Measurements from ENCODE around the gene ZMAT5. TPM values are rescaled to one million over a fixed set of nuclear protein-coding genes. Genes with fewer than 3 reads are reported as not detected.

The ZMAT5 gene
- total RNA-seq, 1 donor from 2014 or later = 18.3 TPM

- H3K27me3 ChIP-seq (ENCODE audit: low read depth) = peaks cover 60% of the 10 kb centered on the region
- ATAC-seq (peak; percentile 70 to 74), DNase-seq (peak; percentile 67)
Measured at GRCh38 chr22:29716814-29717545, 49.8 kb downstream of the ZMAT5 start.

GRCh38 chr22:29715705-29716104 is 51.1 kb downstream of the ZMAT5 start:
- Histone ChIP-seq H3K4me1 (no peaks in the 10 kb centered on the region), H3K27me3 (ENCODE audit: low read depth) (peaks cover 50% of the 10 kb centered on the region), H3K9me3 (no peaks in the 10 kb centered on the region), H3K36me3 (no peaks in the 10 kb centered on the region), H3K27ac (no peak overlapping the region), H3K4me3 (no peak overlapping the region)
- ATAC-seq (no peak), DNase-seq (no peak)
- no peak for TF ChIP-seq CTCF (IDR thresholded peaks at IDR 0.05)
- intact Hi-C loops (cut with DNase I) = no loop called here

More at GRCh38 chr22:29716814-29717545, 49.8 kb downstream of the ZMAT5 start:
- TF ChIP-seq CTCF (IDR thresholded peaks at IDR 0.05) = no peak
- H3K4me3 ChIP-seq = no peak overlapping the region
- H3K4me1 ChIP-seq = peaks cover 3% of the 10 kb centered on the region
- intact Hi-C loops (cut with DNase I) = no loop called here
- H3K27ac ChIP-seq = no peak overlapping the region
- no peaks in the 10 kb centered on the region for H3K9me3 ChIP-seq
- H3K36me3 ChIP-seq = no peaks in the 10 kb centered on the region

- ATAC-seq = no peak
- H3K27ac ChIP-seq = no peak overlapping the region
- H3K36me3 ChIP-seq = no peaks in the 10 kb centered on the region
- H3K27me3 ChIP-seq (ENCODE audit: low read depth) = peaks cover 49% of the 10 kb centered on the region
- H3K4me3 ChIP-seq = no peak overlapping the region
- intact Hi-C loops (cut with DNase I) = no loop called here
- DNase-seq = no peak
- no peaks in the 10 kb centered on the region for H3K4me1 ChIP-seq
- no peak for TF ChIP-seq CTCF (IDR thresholded peaks at IDR 0.05)
- H3K9me3 ChIP-seq = no peaks in the 10 kb centered on the region
Measured at GRCh38 chr22:29715240-29715639, 51.6 kb downstream of the ZMAT5 start.

- Histone ChIP-seq H3K4me1 (no peaks in the 10 kb centered on the region), H3K27ac (no peak overlapping the region), H3K36me3 (no peaks in the 10 kb centered on the region), H3K9me3 (no peaks in the 10 kb centered on the region), H3K27me3 (ENCODE audit: low read depth) (peaks cover 39% of the 10 kb centered on the region), H3K4me3 (no peak overlapping the region)
- ATAC-seq = no peak
- DNase-seq = no peak
- intact Hi-C loops (cut with DNase I) = no loop called here
- no peak for TF ChIP-seq CTCF (IDR thresholded peaks at IDR 0.05)
Measured at GRCh38 chr22:29713156-29713727, 53.6 kb downstream of the ZMAT5 start.

GRCh38 chr22:29712119-29712518 is 54.7 kb downstream of the ZMAT5 start:
- Histone ChIP-seq H3K36me3 (no peaks in the 10 kb centered on the region), H3K4me1 (no peaks in the 10 kb centered on the region), H3K27me3 (ENCODE audit: low read depth) (peaks cover 31% of the 10 kb centered on the region), H3K9me3 (no peaks in the 10 kb centered on the region), H3K4me3 (no peak overlapping the region), H3K27ac (no peak overlapping the region)
- no peak for TF ChIP-seq CTCF (IDR thresholded peaks at IDR 0.05)
- intact Hi-C loops (cut with DNase I) = no loop called here
- ATAC-seq = no peak
- DNase-seq = no peak

All from lower lobe of right lung (tissue), 2 donors.